OCI-LY3 (cell line): Measurements from ENCODE around the gene KRTAP19-4.

ENCODE experiments used
- H2AFZ ChIP-seq: fragments of 200-600, 300-600 bp; shearing (Covaris generic); 2 replicates; pipeline ENCODE4 v1.6.0; 2014; ENCODE audit warnings: antibody characterized with exemption, low read depth, low read length
- H3K27ac ChIP-seq: fragments of 200-600, 300-600 bp; sonication (generic); 2 replicates; pipeline ENCODE4 v1.5.1; 2014; ENCODE audit warnings: mild to moderate bottlenecking, low read length, moderate library complexity, mixed read lengths
- H3K27me3 ChIP-seq: fragments of 200-600, 300-600 bp; sonication (generic); 2 replicates; pipeline ENCODE4 v1.6.1; 2014; ENCODE audit warnings: low read depth, low read length, mixed read lengths
- H3K36me3 ChIP-seq: fragments of 200-600, 300-600 bp; sonication (generic); replicated peaks from 2 replicates; pipeline ENCODE3; 2014; ENCODE audit warnings: low read depth, low read length, mixed read lengths
- H3K4me1 ChIP-seq: fragments of 300-600, 200-600 bp; sonication (generic); 2 replicates; pipeline ENCODE4 v1.6.1; 2014; ENCODE audit warnings: low read length, mixed read lengths
- H3K4me2 ChIP-seq: fragments of 200-600, 300-600 bp; sonication (generic); 2 replicates; pipeline ENCODE4 v1.6.1; 2014; ENCODE audit warnings: low read length, mixed read lengths
- H3K4me3 ChIP-seq: fragments of 300-600, 200-600 bp; sonication (generic); 2 replicates; pipeline ENCODE4 v1.5.1; 2014; ENCODE audit warnings: antibody characterized with exemption, mild to moderate bottlenecking, low read length, moderate library complexity
- H3K79me2 ChIP-seq: fragments of 300-600, 200-600 bp; shearing (Covaris generic); 2 replicates; pipeline ENCODE4 v1.6.1; 2014; ENCODE audit warnings: mild to moderate bottlenecking, low read length, mixed read lengths
- H3K9ac ChIP-seq: fragments of 300-600, 200-600 bp; shearing (Covaris generic); 2 replicates; pipeline ENCODE4 v1.6.0; 2014; ENCODE audit warnings: mild to moderate bottlenecking, low read length, moderate library complexity
- H3K9me3 ChIP-seq: fragments of 200-600, 300-600 bp; shearing (Covaris generic); 2 replicates; pipeline ENCODE4 v1.6.1; 2014; ENCODE audit warnings: low read length, mixed read lengths; ENCODE audit not compliant: insufficient read depth
- H4K20me1 ChIP-seq: fragments of 200-600, 300-600 bp; sonication (generic); 2 replicates; pipeline ENCODE4 v1.6.1; 2016; ENCODE audit warnings: low read length, mixed read lengths; ENCODE audit not compliant: insufficient read depth
- EZH2phosphoT487 ChIP-seq: fragments of 200-600 bp; shearing (Covaris generic); IDR thresholded peaks from 2 replicates; pipeline ENCODE4 v1.6.1; 2018; ENCODE audit warnings: antibody characterized with exemption, mixed run types, low read depth
- TF ChIP-seq, protein P1 (sequence below): fragments of 200-600, 300-600 bp; sonication (generic); IDR thresholded peaks from 2 replicates; pipeline ENCODE4 v1.5.1; 2014; ENCODE audit warnings: antibody characterized with exemption, low read length, low read depth

KRTAP19-4 gene

DNA sequence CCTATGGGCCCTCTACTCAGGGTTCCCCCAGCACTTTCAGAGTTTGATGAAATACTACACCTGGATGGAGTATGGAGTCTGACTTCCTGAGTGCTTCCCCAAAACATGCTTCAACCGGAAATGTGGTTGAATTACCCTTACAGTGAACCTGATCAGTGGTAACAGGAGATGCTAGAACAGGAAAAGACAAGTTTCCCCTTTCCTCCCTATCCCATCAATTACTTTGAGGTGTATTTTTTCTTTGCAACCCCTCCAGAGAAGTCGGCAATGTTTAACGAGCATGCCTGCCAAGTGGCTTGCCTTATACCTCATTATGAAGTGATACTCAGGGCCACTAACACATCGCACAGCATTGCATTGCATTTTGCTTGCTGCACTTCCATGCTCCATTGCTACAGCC is 49.9 kb downstream of the KRTAP19-4 start:
- no peak overlapping the region for H3K9ac ChIP-seq
- no peak for TF ChIP-seq EZH2phosphoT487
- TF ChIP-seq, protein P1, sequence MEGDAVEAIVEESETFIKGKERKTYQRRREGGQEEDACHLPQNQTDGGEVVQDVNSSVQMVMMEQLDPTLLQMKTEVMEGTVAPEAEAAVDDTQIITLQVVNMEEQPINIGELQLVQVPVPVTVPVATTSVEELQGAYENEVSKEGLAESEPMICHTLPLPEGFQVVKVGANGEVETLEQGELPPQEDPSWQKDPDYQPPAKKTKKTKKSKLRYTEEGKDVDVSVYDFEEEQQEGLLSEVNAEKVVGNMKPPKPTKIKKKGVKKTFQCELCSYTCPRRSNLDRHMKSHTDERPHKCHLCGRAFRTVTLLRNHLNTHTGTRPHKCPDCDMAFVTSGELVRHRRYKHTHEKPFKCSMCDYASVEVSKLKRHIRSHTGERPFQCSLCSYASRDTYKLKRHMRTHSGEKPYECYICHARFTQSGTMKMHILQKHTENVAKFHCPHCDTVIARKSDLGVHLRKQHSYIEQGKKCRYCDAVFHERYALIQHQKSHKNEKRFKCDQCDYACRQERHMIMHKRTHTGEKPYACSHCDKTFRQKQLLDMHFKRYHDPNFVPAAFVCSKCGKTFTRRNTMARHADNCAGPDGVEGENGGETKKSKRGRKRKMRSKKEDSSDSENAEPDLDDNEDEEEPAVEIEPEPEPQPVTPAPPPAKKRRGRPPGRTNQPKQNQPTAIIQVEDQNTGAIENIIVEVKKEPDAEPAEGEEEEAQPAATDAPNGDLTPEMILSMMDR: no peak
- H3K27me3 ChIP-seq: no peaks in the 10 kb centered on the region
- no peak overlapping the region for H3K27ac ChIP-seq
- H3K4me2 ChIP-seq: no peak overlapping the region
- H4K20me1 ChIP-seq: no peaks in the 10 kb centered on the region
- H3K79me2 ChIP-seq: no peaks in the 10 kb centered on the region
- no peaks in the 10 kb centered on the region for H3K9me3 ChIP-seq
- no peak overlapping the region for H3K4me3 ChIP-seq
- H3K4me1 ChIP-seq: no peaks in the 10 kb centered on the region; the same call in 1 of the 2 replicates
- no peak overlapping the region for H2AFZ ChIP-seq
- no peaks in the 10 kb centered on the region for H3K36me3 ChIP-seq
